Sigmoid colon (tissue), 7 donors: Measurements from ENCODE around the gene LRRTM4. TPM values are rescaled to one million over a fixed set of nuclear protein-coding genes. Genes with fewer than 3 reads are reported as not detected.

ENCODE experiments used
- DNase-seq: peaks from one replicate; pipeline ENCODE4 v3.0.0-alpha.2; 2019
- H3K27ac ChIP-seq, 4 donors: fragments of 200-600 bp; sonication (generic); one replicate each; pipeline ENCODE4 v1.5.1; 2016 to 2019; ENCODE audit warnings: mild to moderate bottlenecking in 1 of 4
- H3K27me3 ChIP-seq, 3 donors: fragments of 200-600 bp; sonication (generic); one replicate each; pipeline ENCODE4 v1.5.1; 2019; ENCODE audit warnings: mild to moderate bottlenecking in 1 of 3
- H3K36me3 ChIP-seq, 4 donors: fragments of 200-600 bp; sonication (generic); one replicate each; pipeline ENCODE4 v1.5.1; 2016 to 2019
- H3K4me1 ChIP-seq, 4 donors: fragments of 200-600 bp; sonication (generic); one replicate each; pipeline ENCODE4 v1.5.1; 2017 to 2019
- H3K4me3 ChIP-seq, 4 donors: fragments of 200-600 bp; sonication (generic); one replicate each; pipeline ENCODE4 v1.5.1; 2017 to 2019; ENCODE audit warnings: mild to moderate bottlenecking in 2 of 4, moderate library complexity in 1 of 4
- H3K9me3 ChIP-seq, 4 donors: fragments of 200-600 bp in 3 of 4; sonication (generic) in 3 of 4; one replicate each; pipeline versions ENCODE4 v1.5.1 to v1.6.1; 2013 to 2019
- EP300 ChIP-seq, 4 donors: sonication (generic); formaldehyde crosslinking; IDR thresholded peaks; one replicate each; pipeline ENCODE4 v1.6.1; 2017; ENCODE audit warnings: antibody characterized with exemption in 4 of 4
- POLR2A ChIP-seq, 2 donors: fragments of 450-650 bp; IDR thresholded peaks; one replicate each; pipeline ENCODE4 v1.6.1; 2016; ENCODE audit warnings: antibody characterized with exemption in 2 of 2, mild to moderate bottlenecking in 2 of 2, moderate library complexity in 2 of 2
- POLR2AphosphoS5 ChIP-seq, 4 donors: sonication (generic); formaldehyde crosslinking; IDR thresholded peaks; one replicate each; pipeline ENCODE4 v1.6.1; 2017; ENCODE audit warnings: antibody characterized with exemption in 4 of 4
- WGBS, 2 donors: extraction: QIAGEN DNeasy Blood & Tissue Kit; methylation state at CpG; one replicate each; pipeline ENCODE4 v1.1.7; 2013; 5-methylcytosine and 5-hydroxymethylcytosine counted together
- intact Hi-C: fragments of 100-400 bp; cut with DNase I; formaldehyde crosslinking; loops from one replicate; pipeline ENCODE4 v1.15.1; 2023
- polyA plus RNA-seq, 3 donors: library from polyadenylated mRNA; stranded (reverse); fragments of 200-250 nt; gene quantifications; one replicate each; pipeline ENCODE4 v1.2.3, GENCODE V29; 2013
- total RNA-seq, 4 donors: library from RNA; depleted of rRNA; stranded (reverse); fragments of >200 nt; gene quantifications; one replicate each; pipeline ENCODE4 v1.1.0, GENCODE V29; 2016
- TF ChIP-seq, protein P1 (sequence below), 4 experiments: fragments of 450-650 bp in 3 of 4; fragments of 200-600 bp in 1 of 4; IDR thresholded peaks; one replicate each; pipeline ENCODE4 v1.5.1; 2016 to 2019; ENCODE audit warnings: antibody characterized with exemption in 4 of 4, mild to moderate bottlenecking in 3 of 4, moderate library complexity in 2 of 4
- donor health status: healthy with polysubstance abuse.
- donor health status: Bipolar disorder and iron deficiency.
- donor health status: healthy.

The LRRTM4 gene
- total and polyA plus RNA-seq, 7 donors = 0.17 to 1.1 (median 0.55) TPM; not detected in 2

DNA sequence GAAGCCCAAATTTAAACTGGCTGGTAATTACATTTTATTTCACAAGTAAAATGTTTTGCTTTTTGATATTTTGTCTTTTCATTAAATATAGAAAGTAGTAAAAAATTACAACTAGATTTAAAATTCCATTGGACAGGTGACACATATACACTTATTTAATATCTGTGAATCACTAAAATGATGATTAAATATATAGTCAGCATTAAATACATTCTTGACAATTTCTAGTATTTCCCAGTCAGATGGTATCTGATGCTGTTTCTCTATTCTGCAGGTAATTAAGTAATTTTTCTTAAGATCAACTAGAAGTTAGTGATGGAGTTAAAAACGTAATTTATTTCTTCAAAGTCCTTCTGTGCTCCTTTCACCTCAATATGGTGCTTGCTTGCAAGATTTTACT is 237.8 kb downstream of the LRRTM4 start:
- H3K9me3 ChIP-seq = no peaks in the 10 kb centered on the region
- intact Hi-C loops = no loop called here
- H3K4me1 ChIP-seq = peaks cover 0 to 2% (median under 1%) of the 10 kb centered on the region in 4 donors
- H3K4me3 ChIP-seq = no peak overlapping the region
- no peak for DNase-seq
- H3K27ac ChIP-seq = no peak overlapping the region
- TF ChIP-seq POLR2AphosphoS5 (IDR thresholded peaks at IDR 0.05) (no peak), EP300 (IDR thresholded peaks at IDR 0.05) (no peak), POLR2A (IDR thresholded peaks at IDR 0.05) (no peak)
- TF ChIP-seq, protein P1, sequence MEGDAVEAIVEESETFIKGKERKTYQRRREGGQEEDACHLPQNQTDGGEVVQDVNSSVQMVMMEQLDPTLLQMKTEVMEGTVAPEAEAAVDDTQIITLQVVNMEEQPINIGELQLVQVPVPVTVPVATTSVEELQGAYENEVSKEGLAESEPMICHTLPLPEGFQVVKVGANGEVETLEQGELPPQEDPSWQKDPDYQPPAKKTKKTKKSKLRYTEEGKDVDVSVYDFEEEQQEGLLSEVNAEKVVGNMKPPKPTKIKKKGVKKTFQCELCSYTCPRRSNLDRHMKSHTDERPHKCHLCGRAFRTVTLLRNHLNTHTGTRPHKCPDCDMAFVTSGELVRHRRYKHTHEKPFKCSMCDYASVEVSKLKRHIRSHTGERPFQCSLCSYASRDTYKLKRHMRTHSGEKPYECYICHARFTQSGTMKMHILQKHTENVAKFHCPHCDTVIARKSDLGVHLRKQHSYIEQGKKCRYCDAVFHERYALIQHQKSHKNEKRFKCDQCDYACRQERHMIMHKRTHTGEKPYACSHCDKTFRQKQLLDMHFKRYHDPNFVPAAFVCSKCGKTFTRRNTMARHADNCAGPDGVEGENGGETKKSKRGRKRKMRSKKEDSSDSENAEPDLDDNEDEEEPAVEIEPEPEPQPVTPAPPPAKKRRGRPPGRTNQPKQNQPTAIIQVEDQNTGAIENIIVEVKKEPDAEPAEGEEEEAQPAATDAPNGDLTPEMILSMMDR (IDR thresholded peaks at IDR 0.05) = no peak
- H3K36me3 ChIP-seq = no peaks in the 10 kb centered on the region
- no peaks in the 10 kb centered on the region for H3K27me3 ChIP-seq
- 14 to 64% methylated on average over 1 of the region's 1 CpG for WGBS, 2 donors

DNA sequence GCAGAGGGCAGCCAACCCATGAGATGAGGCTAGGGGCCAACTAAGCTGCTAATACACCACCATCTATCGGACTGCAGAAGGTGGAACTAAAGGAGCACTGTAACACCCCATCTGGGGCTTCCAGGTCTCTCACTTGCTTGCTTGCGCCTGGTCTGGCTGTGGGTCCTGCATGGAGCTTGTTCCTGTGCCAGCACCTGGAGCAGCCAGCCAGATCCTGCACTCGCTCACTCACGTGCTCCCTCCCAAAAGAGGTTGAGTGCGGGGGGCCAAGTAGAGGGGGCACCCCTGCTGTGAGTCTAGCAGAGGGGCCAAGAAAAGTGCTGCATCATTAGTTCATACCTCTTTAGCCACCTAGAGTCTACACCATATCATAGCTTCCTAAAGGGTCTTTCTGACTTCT is 250.9 kb downstream of the LRRTM4 start:
- Histone ChIP-seq H3K27ac (no peak overlapping the region), H3K27me3 (no peaks in the 10 kb centered on the region), H3K4me3 (no peak overlapping the region), H3K36me3 (no peaks in the 10 kb centered on the region), H3K4me1 (no peaks in the 10 kb centered on the region), H3K9me3 (peaks cover 0 to 2% (median 0%) of the 10 kb centered on the region in 4 donors)
- WGBS, 2 donors = 96 to 97% methylated on average over 5 of the region's 5 CpGs
- DNase-seq = no peak
- intact Hi-C loops = no loop called here
- TF ChIP-seq POLR2A (IDR thresholded peaks at IDR 0.05) (no peak), POLR2AphosphoS5 (IDR thresholded peaks at IDR 0.05) (no peak), EP300 (IDR thresholded peaks at IDR 0.05) (no peak)
- TF ChIP-seq, protein P1 (IDR thresholded peaks at IDR 0.05) = no peak

DNA sequence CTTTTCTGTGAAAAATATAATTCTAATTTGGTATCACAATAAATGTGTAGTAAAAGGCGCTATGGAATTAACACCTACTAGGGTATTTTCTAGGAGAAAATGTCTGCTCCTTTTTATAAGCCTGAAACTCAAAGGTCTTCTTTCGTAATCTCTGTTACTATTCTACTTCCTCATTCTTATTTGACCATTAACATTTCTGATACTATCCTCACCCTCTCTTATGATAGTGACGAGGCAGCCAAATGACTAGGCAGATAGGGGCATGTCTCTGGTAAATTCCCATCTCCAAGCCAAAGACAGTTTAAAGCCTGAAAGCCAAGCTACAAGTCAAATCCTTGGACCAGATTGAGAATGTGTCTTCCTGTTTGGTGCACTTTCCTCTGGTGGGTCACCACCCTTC is 251.7 kb downstream of the LRRTM4 start:
- Histone ChIP-seq H3K36me3 (no peaks in the 10 kb centered on the region), H3K27ac (no peak overlapping the region), H3K4me1 (no peaks in the 10 kb centered on the region), H3K27me3 (no peaks in the 10 kb centered on the region), H3K4me3 (no peak overlapping the region), H3K9me3 (peaks cover 0 to 2% (median 0%) of the 10 kb centered on the region in 4 donors)
- no peak for DNase-seq
- TF ChIP-seq POLR2AphosphoS5 (IDR thresholded peaks at IDR 0.05) (no peak), EP300 (IDR thresholded peaks at IDR 0.05) (no peak)
- TF ChIP-seq, protein P1 (IDR thresholded peaks at IDR 0.05) = no peak
- WGBS, 2 donors = 50 to 78% methylated on average over 3 of the region's 3 CpGs
- intact Hi-C loops = no loop called here

DNA sequence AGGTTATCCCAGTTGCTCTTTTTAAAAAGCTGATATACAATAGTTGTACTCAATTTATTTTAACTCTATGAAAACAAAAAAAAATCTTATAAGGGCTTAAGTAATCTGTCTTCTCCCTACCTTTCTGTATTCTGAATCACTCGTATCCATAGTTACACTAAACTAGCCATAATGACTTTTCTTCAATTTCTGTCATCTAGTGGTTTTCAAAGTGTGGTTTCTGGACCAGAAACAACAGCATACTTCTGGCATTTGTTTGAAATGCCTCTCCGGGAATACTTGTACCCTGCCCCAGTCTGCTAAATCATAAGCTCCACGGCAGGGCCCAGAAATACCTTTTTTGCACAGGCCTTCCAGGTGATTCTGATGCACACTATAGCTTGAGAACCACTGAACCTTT is 253.6 kb downstream of the LRRTM4 start:
- DNase-seq = no peak
- Histone ChIP-seq H3K27me3 (no peaks in the 10 kb centered on the region), H3K27ac (no peak overlapping the region), H3K4me3 (no peak overlapping the region), H3K36me3 (no peaks in the 10 kb centered on the region), H3K4me1 (no peaks in the 10 kb centered on the region), H3K9me3 (peaks cover 0 to 2% (median 0%) of the 10 kb centered on the region in 4 donors)
- TF ChIP-seq POLR2A (IDR thresholded peaks at IDR 0.05) = no peak
- TF ChIP-seq, protein P1 (IDR thresholded peaks at IDR 0.05) = no peak
- no peak for TF ChIP-seq POLR2AphosphoS5 (IDR thresholded peaks at IDR 0.05)
- TF ChIP-seq EP300 (IDR thresholded peaks at IDR 0.05) = no peak
- WGBS, 2 donors = 84 to 88% methylated on average over 3 of the region's 3 CpGs
- intact Hi-C loops = no loop called here

DNA sequence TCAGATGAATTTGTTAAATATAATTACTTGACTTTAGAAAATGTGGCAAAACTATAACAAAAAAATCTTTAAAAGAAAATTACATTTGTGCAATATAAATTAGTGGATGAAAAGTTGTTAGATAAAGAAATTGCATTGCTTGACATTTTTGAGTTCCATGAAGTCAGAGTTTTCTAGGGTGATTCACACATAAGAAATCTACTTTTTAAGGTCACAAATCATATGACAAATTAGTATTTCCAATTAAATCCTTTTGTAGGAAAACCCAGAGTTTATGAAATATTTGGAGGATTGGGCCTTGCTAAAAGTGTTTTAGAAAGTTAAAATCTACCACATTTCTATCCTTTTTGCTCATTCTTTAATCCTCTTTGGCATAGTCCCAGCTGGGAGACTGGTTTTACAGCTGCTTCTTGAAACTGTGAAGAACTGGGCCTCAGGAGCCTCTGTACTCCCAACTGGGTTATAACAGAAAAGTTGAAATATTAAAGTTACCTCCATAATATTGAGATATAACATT is 289.2 kb downstream of the LRRTM4 start:
- H3K4me1 ChIP-seq = peaks cover 0 to 15% (median 7%) of the 10 kb centered on the region in 4 donors
- no peak for DNase-seq
- no peak overlapping the region for H3K4me3 ChIP-seq
- TF ChIP-seq, protein P1 (IDR thresholded peaks at IDR 0.05) = no peak
- TF ChIP-seq POLR2A (IDR thresholded peaks at IDR 0.05) (no peak), EP300 (IDR thresholded peaks at IDR 0.05) (no peak), POLR2AphosphoS5 (IDR thresholded peaks at IDR 0.05) (no peak)
- H3K27ac ChIP-seq = no peak overlapping the region
- no peaks in the 10 kb centered on the region for H3K9me3 ChIP-seq
- no peaks in the 10 kb centered on the region for H3K36me3 ChIP-seq
- intact Hi-C loops = no loop called here
- H3K27me3 ChIP-seq = no peaks in the 10 kb centered on the region
